IPS-15b (cell line): ENCODE measurements around the gene SEMA7A.

ENCODE experiments used
- H3K27me3 ChIP-seq: one replicate; pipeline ENCODE4 v1.6.1; 2013; ENCODE audit warnings: low read length; ENCODE audit not compliant: control insufficient read depth, insufficient read depth
- H3K36me3 ChIP-seq: one replicate; pipeline ENCODE4 v1.6.1; 2013; ENCODE audit warnings: low read length; ENCODE audit not compliant: control insufficient read depth, insufficient read depth
- H3K4me1 ChIP-seq: one replicate; pipeline ENCODE4 v1.6.1; 2013; ENCODE audit warnings: mild to moderate bottlenecking, low read length; ENCODE audit not compliant: control insufficient read depth, insufficient read depth
- H3K4me3 ChIP-seq: one replicate; pipeline ENCODE4 v1.5.1; 2013; ENCODE audit warnings: low read depth, low read length
- H3K9ac ChIP-seq: one replicate; pipeline ENCODE4 v1.6.1; 2013; ENCODE audit warnings: low read depth, mild to moderate bottlenecking, low read length
- H3K9me3 ChIP-seq: one replicate; pipeline ENCODE4 v1.6.1; 2013; ENCODE audit warnings: mild to moderate bottlenecking, low read length; ENCODE audit not compliant: control insufficient read depth, insufficient read depth

The SEMA7A gene

DNA sequence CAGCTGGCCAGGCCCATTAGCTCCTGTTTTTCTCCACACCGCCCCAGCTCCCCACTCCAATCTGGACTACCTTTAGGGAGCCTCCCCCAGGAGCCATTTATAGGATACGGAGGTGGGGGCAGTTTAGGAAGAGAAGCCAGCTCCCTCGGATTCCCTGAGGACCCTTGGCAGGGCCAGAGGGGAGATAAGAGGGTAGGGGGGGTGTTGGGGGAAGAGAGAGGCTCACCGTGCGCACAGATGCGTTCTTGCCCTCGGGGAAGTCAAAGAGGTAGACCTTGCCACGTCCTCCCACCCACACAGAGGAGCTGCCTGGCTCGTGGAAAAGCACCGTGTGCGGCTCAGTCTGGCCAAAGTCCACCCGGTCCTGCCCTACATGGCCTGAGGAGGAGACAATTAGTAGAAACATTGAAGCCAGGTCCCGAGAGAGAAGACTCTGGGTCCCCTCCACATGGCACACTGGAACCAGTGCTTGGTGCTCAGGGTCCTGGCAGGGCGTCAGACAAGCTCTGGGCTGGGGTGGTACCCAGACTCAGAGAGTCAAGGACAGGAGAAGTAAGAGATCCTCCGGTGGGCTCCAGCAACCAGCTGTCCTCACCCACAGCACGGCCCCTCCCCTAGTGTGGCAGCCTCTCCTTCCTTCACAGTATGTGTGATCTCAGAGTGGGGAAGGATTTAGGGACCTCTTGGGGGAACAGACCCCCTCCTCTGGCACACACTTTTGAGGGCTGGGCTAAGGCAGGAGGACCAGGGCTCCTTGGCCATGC is 15.0 kb downstream of the SEMA7A start:
- no peaks in the 10 kb centered on the region for H3K4me1 ChIP-seq

GRCh38 chr15:74417670-74418069 is 16.1 kb downstream of the SEMA7A start:
- Histone ChIP-seq H3K4me3 (no peak overlapping the region), H3K36me3 (peaks cover 24% of the 10 kb centered on the region), H3K4me1 (no peaks in the 10 kb centered on the region), H3K9me3 (no peaks in the 10 kb centered on the region), H3K27me3 (no peaks in the 10 kb centered on the region), H3K9ac (no peak overlapping the region)

More for the DNA sequence above, 15.0 kb downstream of the SEMA7A start:
- Histone ChIP-seq H3K4me3 (no peak overlapping the region), H3K36me3 (peaks cover 23% of the 10 kb centered on the region), H3K27me3 (no peaks in the 10 kb centered on the region), H3K9me3 (no peaks in the 10 kb centered on the region), H3K9ac (no peak overlapping the region)

- no peak overlapping the region for H3K9ac ChIP-seq
- H3K4me1 ChIP-seq, result no peaks in the 10 kb centered on the region
- no peaks in the 10 kb centered on the region for H3K9me3 ChIP-seq
- no peak overlapping the region for H3K4me3 ChIP-seq
- H3K36me3 ChIP-seq, result peaks cover 24% of the 10 kb centered on the region
- H3K27me3 ChIP-seq, result no peaks in the 10 kb centered on the region
Observed at GRCh38 chr15:74417225-74417624, 16.5 kb downstream of the SEMA7A start.

DNA sequence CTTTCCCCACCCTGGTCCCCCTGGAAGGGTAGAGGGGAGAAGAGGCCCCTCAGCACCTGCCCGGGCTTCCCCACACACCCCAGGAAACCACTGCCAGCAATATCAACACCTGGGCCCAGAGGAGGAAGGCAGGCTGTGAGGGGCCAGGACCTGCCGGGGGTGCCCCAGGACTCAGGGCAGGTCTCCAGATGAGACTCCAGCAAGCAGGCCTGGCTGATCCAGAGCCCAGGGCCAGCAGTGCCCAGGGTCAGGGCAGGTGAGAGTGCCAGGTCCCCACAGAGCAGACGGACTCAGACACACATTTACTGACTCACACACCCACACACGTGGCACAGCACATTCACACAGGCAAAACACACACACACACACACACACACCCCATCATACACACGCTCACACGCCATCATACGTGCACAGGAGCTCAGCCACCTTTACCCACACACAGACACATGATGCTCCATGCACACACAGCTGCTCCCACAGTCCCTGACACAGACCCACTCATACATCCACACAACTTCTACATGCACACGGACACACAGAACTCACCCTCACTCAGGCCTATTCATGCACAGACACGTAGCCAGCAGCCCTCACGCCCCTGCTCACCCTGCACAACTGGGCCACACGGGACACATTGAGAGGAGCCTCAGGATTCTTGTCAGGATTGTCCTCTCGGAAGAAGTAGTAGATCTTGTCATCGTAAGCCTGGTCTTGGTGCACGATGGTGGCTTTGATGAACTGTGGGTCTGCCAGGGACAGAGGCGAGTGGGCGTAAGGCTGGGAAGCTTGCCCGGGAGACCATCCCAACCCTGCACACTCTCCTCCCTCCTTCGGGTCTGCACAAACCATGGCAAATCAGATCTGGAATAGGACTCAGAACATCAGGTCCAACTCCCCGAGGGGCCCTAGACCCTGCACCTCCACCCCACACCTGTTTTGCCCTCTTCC is 17.5 kb downstream of the SEMA7A start:
- no peak overlapping the region for H3K9ac ChIP-seq
- H3K4me3 ChIP-seq, result no peak overlapping the region
- H3K27me3 ChIP-seq, result no peaks in the 10 kb centered on the region
- H3K4me1 ChIP-seq, result no peaks in the 10 kb centered on the region
- H3K9me3 ChIP-seq, result no peaks in the 10 kb centered on the region
- peaks cover 22% of the 10 kb centered on the region for H3K36me3 ChIP-seq

DNA sequence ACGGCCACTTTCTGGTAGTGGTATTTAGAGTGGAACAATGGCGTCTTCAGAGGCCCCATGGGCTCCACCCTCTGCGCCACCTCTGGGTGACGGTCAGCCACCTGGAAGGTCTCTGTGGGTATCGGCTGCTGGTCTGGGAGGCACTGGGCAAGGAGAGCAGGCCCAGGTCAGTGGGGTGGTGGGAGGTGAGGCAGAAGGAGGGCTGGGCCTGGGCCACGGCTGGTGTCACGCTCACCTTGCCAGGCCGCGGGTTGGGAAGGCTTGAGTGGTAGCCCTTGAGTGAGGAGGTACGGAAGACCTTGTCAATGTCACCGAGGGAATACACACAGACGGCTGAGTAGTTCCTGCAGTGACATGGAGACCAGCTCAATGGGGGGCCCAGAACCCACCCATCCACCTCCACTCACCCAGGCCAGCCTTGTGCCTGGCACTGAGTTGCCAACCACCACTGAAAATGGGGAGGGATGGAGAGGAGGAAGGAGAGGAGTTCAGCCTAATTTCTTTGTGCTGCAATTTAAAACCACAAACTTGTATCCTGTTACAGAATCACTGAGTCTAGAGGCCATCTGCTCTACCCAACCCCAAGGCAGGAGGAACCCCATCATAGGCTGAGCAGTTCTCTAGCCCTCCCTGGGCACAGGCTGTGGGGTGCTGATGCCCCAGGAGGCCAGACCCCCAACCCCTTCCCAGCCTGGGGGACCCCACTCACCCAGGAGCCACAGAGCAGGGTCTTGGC is 19.0 kb downstream of the SEMA7A start:
- Histone ChIP-seq H3K9ac (no peak overlapping the region), H3K36me3 (peaks cover 28% of the 10 kb centered on the region), H3K27me3 (no peaks in the 10 kb centered on the region), H3K9me3 (no peaks in the 10 kb centered on the region), H3K4me1 (no peaks in the 10 kb centered on the region), H3K4me3 (no peak overlapping the region)

GRCh38 chr15:74414081-74414580 is 19.6 kb downstream of the SEMA7A start:
- no peak overlapping the region for H3K9ac ChIP-seq
- H3K36me3 ChIP-seq, result peaks cover 28% of the 10 kb centered on the region
- no peaks in the 10 kb centered on the region for H3K27me3 ChIP-seq
- H3K4me1 ChIP-seq, result no peaks in the 10 kb centered on the region
- H3K4me3 ChIP-seq, result no peak overlapping the region
- H3K9me3 ChIP-seq, result no peaks in the 10 kb centered on the region

DNA sequence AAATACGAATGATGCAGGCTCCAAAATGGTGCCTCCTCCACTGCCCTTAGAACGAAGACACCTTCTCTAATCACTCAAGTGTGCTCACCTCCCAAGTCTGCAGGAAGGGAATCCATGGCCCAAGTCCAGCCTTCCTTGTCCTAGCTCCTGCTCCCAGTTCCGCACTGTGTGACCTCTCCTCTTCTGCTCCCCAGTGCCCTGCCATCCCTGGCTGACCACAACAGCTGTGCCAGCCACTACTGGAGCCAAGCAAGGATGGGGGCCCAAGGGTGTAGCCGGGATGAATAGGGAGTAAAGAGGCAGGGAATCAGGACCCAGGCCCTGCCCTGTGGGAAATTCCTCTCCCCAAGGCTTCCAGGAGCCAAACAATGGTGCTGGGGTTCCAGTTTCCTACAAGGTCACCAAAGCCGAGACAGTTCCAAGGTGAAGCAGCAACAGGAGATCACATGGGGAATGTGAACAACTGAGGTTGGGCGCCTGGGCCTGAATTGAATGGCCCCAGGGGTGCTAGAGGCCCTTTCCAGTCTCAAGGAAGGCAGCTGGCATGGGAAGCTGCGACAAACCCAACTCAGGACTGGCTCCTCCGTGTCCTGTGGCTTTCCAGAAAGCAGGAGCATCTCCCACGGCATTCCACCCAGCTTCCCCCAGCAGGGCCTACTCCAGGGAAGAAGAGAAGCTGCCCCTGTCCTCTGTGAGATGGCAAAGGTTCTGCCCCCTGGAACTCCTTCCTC is 20.2 kb downstream of the SEMA7A start:
- H3K4me1 ChIP-seq, result no peaks in the 10 kb centered on the region
- H3K36me3 ChIP-seq, result peaks cover 28% of the 10 kb centered on the region
- no peak overlapping the region for H3K4me3 ChIP-seq
- no peak overlapping the region for H3K9ac ChIP-seq
- no peaks in the 10 kb centered on the region for H3K27me3 ChIP-seq
- no peaks in the 10 kb centered on the region for H3K9me3 ChIP-seq

DNA sequence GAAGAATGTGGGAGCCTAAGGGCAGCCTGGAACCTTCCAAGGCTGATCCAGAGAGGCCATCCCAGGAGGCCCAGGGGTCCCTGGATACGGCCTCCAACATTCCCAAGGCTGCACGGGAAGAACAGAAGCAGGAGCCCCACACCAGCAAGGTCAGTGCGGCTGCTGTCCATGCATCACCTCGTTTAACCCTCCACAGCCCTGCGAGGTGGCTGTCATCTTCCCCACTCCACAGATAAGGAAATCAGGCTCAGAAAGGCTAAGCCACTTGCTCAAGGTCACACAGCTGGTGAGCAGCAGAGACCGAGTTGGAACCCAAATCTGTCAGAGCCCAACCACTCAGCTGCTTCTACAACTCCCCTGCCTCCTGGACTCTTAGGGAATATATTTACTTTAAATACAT is 21.6 kb downstream of the SEMA7A start:
- Histone ChIP-seq H3K4me1 (no peaks in the 10 kb centered on the region), H3K36me3 (peaks cover 28% of the 10 kb centered on the region), H3K9ac (no peak overlapping the region)

GRCh38 chr15:74411686-74412085 is 22.1 kb downstream of the SEMA7A start:
- Histone ChIP-seq H3K4me1 (no peaks in the 10 kb centered on the region), H3K36me3 (peaks cover 28% of the 10 kb centered on the region), H3K27me3 (no peaks in the 10 kb centered on the region), H3K9ac (no peak overlapping the region), H3K9me3 (no peaks in the 10 kb centered on the region), H3K4me3 (no peak overlapping the region)

More for the DNA sequence above, 21.6 kb downstream of the SEMA7A start:
- no peaks in the 10 kb centered on the region for H3K27me3 ChIP-seq
- no peaks in the 10 kb centered on the region for H3K9me3 ChIP-seq
- H3K4me3 ChIP-seq, result no peak overlapping the region

DNA sequence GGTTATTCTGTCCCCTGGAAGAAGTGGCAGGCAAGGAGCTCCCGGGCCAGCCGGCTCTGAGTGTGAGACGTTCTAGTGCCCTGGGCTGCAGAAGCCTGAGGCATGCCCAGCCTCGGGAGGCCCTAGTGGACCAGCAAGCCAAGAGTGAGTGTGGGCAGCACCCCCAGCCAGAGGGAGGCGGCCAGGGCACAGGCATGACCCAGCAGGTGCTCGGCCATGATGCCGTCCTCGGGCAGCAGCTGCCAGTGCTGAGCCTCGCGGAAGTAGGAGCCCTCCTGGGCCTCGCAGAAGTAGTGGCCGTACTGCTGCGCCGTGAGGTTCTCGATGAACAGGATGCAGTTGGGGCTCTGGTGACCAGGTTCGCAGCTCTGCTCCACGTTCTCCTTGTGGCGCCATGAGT is 23.3 kb downstream of the SEMA7A start:
- H3K27me3 ChIP-seq, result no peaks in the 10 kb centered on the region
- no peak overlapping the region for H3K4me3 ChIP-seq
- H3K4me1 ChIP-seq, result no peaks in the 10 kb centered on the region
- no peak overlapping the region for H3K9ac ChIP-seq
- no peaks in the 10 kb centered on the region for H3K9me3 ChIP-seq
- H3K36me3 ChIP-seq, result peaks cover 20% of the 10 kb centered on the region

DNA sequence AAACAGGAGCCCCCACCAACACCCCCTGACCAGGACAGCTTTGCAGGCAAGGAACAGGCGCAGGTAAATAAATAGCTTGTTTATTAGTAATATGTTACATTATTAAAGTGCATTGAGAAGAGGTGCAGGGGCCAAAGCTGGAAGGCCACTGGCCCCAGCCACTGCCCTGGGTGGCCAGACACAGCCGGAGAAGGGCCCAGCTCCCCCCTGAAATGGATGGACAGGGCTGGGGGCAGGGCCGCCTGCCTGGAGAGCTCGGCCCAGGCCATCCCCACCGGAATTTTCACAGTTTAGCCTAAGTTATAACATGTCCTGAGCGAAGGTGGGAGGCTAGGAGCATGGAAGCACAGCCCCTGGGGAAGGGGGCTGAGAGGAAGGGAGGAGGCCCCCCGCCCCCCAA is 24.5 kb downstream of the SEMA7A start:
- no peak overlapping the region for H3K4me3 ChIP-seq
- H3K9ac ChIP-seq, result no peak overlapping the region
- no peaks in the 10 kb centered on the region for H3K9me3 ChIP-seq
- H3K27me3 ChIP-seq, result no peaks in the 10 kb centered on the region
- no peaks in the 10 kb centered on the region for H3K4me1 ChIP-seq
- peaks cover 12% of the 10 kb centered on the region for H3K36me3 ChIP-seq
